Measurements from ENCODE around the gene JMJD8. TPM values are rescaled to one million over a fixed set of nuclear protein-coding genes. Genes with fewer than 3 reads are reported as not detected.

The JMJD8 gene
- total RNA-seq, 4 donors from 2014 or later, result 83.1 to 119 (median 101) TPM

GRCh38 chr16:658679-659571 lies 25.2 kb downstream of the JMJD8 start:
- WGBS, 2 donors, result 90 to 91% methylated on average over 27 to 29 of the region's 35 CpGs
- Histone ChIP-seq H3K9me3 (no peaks in the 10 kb centered on the region), H3K36me3 (peaks cover 0 to 57% (median 0%) of the 10 kb centered on the region in 3 donors), H3K27me3 (no peaks in the 10 kb centered on the region), H3K4me1 (peaks cover 0 to 16% (median 14%) of the 10 kb centered on the region in 4 donors), H3K4me3 (no peak overlapping the region), H3K27ac (no peak overlapping the region)
- no peak for DNase-seq (ENCODE audit: low spot score in 2 of 2)
- TF ChIP-seq EP300 (IDR thresholded peaks at IDR 0.05), result no peak

DNA sequence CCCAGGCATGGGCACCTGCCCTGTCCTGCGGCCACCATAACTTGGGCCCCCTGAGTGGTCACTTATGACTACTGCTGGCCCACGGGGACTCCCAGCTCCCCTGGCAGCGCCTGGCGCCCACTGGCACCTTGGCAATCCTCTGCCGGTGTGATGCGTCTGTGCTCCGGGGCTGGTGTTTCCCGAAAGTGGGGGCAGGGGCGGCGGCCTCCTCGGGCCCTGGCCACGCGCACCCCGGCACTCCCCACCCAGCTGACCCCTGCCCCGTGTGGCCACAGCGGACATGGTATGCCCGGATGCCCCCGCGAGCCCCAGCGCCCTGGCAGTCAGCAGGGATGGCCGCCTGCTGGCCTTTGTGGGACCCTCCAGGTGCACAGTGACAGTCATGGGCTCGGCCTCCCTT lies 26.6 kb downstream of the JMJD8 start:
- H3K27ac ChIP-seq, result no peak overlapping the region
- 94 to 95% methylated on average over 9 to 15 of the region's 22 CpGs for WGBS, 2 donors
- DNase-seq (ENCODE audit: low spot score in 2 of 2), result no peak
- H3K4me3 ChIP-seq, result no peak overlapping the region
- H3K36me3 ChIP-seq, result peaks cover 0 to 71% (median 0%) of the 10 kb centered on the region in 3 donors
- H3K9me3 ChIP-seq, result no peaks in the 10 kb centered on the region
- no peaks in the 10 kb centered on the region for H3K27me3 ChIP-seq
- TF ChIP-seq, protein P1, sequence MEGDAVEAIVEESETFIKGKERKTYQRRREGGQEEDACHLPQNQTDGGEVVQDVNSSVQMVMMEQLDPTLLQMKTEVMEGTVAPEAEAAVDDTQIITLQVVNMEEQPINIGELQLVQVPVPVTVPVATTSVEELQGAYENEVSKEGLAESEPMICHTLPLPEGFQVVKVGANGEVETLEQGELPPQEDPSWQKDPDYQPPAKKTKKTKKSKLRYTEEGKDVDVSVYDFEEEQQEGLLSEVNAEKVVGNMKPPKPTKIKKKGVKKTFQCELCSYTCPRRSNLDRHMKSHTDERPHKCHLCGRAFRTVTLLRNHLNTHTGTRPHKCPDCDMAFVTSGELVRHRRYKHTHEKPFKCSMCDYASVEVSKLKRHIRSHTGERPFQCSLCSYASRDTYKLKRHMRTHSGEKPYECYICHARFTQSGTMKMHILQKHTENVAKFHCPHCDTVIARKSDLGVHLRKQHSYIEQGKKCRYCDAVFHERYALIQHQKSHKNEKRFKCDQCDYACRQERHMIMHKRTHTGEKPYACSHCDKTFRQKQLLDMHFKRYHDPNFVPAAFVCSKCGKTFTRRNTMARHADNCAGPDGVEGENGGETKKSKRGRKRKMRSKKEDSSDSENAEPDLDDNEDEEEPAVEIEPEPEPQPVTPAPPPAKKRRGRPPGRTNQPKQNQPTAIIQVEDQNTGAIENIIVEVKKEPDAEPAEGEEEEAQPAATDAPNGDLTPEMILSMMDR (IDR thresholded peaks at IDR 0.05), result no peak
- no peak for TF ChIP-seq EP300 (IDR thresholded peaks at IDR 0.05)
- TF ChIP-seq POLR2A (IDR thresholded peaks at IDR 0.05), result no peak
- H3K4me1 ChIP-seq, result peaks cover 0 to 16% (median 14%) of the 10 kb centered on the region in 4 donors

DNA sequence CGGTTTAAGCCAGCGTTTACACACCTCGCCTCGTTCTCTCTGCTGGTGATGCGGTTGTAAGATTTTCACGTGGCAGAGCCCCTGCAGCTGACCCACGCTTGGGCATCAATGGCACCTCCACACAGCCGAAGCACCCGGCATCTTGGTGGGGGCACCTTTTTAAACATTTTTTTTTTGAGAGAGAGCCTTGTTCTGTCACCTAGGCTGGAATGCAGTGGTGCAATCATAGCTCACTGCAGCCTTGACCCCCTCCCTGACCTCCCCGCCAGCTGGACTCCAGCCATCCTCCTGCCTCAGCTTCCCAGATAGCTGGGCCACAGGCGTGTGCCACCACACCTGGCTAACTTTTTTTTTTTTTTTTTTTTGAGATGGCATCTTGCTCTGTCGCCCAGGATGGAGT lies 30.1 kb downstream of the JMJD8 start:
- no peak overlapping the region for H3K27ac ChIP-seq
- peaks cover 0 to 12% (median 7%) of the 10 kb centered on the region in 4 donors for H3K4me1 ChIP-seq
- H3K9me3 ChIP-seq, result no peaks in the 10 kb centered on the region
- DNase-seq (ENCODE audit: low spot score in 2 of 2), result no peak
- no peaks in the 10 kb centered on the region for H3K27me3 ChIP-seq
- H3K36me3 ChIP-seq, result peaks cover 0 to 74% (median 0%) of the 10 kb centered on the region in 3 donors
- no peak overlapping the region for H3K4me3 ChIP-seq
- 85 to 88% methylated on average over 12 of the region's 12 CpGs for WGBS, 2 donors
- TF ChIP-seq POLR2A (IDR thresholded peaks at IDR 0.05), result no peak
- TF ChIP-seq, protein P1 (IDR thresholded peaks at IDR 0.05), result no peak
- no peak for TF ChIP-seq EP300 (IDR thresholded peaks at IDR 0.05)

DNA sequence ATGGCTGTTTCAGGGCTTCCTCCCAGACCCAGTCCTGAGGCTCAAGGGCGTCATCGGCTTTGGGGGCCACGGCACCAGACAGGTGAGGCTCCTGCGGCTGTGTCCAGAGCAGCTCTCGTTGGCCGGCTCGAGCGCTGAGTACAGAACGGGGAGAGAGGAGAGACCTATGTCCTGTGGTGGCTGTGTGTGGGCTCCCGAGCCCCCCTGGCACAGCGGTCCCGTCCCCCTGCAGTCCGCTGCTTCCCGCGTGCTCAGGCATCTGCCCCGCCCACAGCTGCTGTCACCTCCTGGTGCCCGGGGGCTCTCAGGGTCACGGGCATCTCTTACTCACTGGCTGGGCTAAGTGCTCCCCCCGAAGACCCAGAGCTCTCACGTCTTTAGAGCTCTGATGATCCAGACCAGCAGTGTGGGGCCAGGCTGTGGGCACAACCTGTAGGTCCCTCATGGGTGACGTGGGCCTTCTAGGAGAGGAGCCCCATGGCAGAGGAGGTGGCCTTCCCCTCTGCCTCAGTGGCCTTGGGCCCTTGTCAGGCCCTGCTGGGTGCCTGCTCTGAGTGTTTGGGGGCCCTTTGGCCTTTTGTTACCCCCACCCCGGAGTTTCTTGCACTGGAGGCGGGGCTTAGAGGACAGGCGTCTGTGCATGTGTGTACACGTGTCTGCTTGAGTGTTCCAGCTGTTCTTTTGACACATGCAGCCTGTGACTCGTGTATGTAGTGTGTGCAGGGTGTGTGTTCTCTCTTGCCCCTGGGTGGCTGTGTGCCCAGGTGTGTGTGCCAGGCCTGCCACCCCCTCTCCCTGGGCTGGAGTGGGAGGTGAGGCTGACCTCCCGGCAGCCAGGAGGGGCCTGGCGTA lies 31.5 kb downstream of the JMJD8 start:
- WGBS, 2 donors, result 73 to 80% methylated on average over 18 to 26 of the region's 28 CpGs
- H3K36me3 ChIP-seq, result peaks cover 0 to 60% (median 0%) of the 10 kb centered on the region in 3 donors
- H3K27me3 ChIP-seq, result no peaks in the 10 kb centered on the region
- H3K4me1 ChIP-seq, result peaks cover 0 to 21% (median 10%) of the 10 kb centered on the region in 4 donors
- DNase-seq (ENCODE audit: low spot score in 2 of 2), result no peak
- H3K4me3 ChIP-seq, result no peak overlapping the region
- TF ChIP-seq EP300 (IDR thresholded peaks at IDR 0.05) (no peak), POLR2A (IDR thresholded peaks at IDR 0.05) (no peak)
- TF ChIP-seq, protein P1 (IDR thresholded peaks at IDR 0.05), result no peak
- no peaks in the 10 kb centered on the region for H3K9me3 ChIP-seq
- H3K27ac ChIP-seq, result no peak overlapping the region

DNA sequence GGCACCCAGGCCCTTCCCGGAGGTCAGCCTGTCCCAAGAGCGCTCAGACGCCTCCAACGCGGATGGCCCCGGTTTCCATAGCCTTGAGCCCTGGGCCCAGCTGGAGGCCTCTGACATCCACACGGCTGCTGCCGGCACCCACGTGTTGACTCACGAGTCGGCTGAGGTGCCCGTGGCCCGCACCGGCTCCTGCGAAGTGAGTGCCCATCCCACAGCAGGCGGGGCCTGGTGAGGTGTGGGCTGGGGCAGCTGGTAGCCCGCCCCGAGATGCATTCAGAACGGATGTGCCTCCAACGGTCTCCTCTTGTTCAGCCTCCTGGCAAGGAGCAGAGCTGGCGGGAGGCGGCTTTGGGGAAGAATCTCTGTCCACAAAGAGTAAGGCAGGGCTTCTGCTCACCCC lies 32.3 kb downstream of the JMJD8 start:
- TF ChIP-seq EP300 (IDR thresholded peaks at IDR 0.05) (no peak), POLR2A (IDR thresholded peaks at IDR 0.05) (no peak)
- TF ChIP-seq, protein P1 (IDR thresholded peaks at IDR 0.05), result no peak
- H3K27ac ChIP-seq, result no peak overlapping the region
- H3K4me1 ChIP-seq, result peaks cover 0 to 30% (median 15%) of the 10 kb centered on the region in 4 donors
- no peaks in the 10 kb centered on the region for H3K9me3 ChIP-seq
- DNase-seq (ENCODE audit: low spot score in 2 of 2), result no peak
- H3K36me3 ChIP-seq, result peaks cover 0 to 53% (median 0%) of the 10 kb centered on the region in 3 donors
- no peaks in the 10 kb centered on the region for H3K27me3 ChIP-seq
- WGBS, 2 donors, result 82 to 88% methylated on average over 13 to 20 of the region's 22 CpGs
- no peak overlapping the region for H3K4me3 ChIP-seq

Data from tibial nerve (tissue), 4 donors.